ENCODE data around the gene ATXN2. TPM values are rescaled to one million over a fixed set of nuclear protein-coding genes. Genes with fewer than 3 reads are reported as not detected.

The ATXN2 gene
- total and polyA plus RNA-seq, 4 donors = 11.5 to 33.1 (median 22.1) TPM

GRCh38 chr12:111642681-111643426, 43.7 kb upstream of the ATXN2 start:
- Histone ChIP-seq H3K4me3 (ENCODE audit: low read depth in 1 of 3, low read length in 3 of 3) (no peak overlapping the region), H3K4me1 (ENCODE audit: control insufficient read depth in 4 of 4, insufficient read depth in 4 of 4, low read length in 3 of 4) (peaks cover 0 to 11% (median 3%) of the 10 kb centered on the region in 4 donors), H3K9me3 (ENCODE audit: control insufficient read depth in 4 of 4, low read length in 3 of 4) (no peaks in the 10 kb centered on the region), H3K36me3 (ENCODE audit: control insufficient read depth in 4 of 4, insufficient read depth in 3 of 4, low read depth in 1 of 4, low read length in 3 of 4) (peaks cover 6 to 27% (median 16%) of the 10 kb centered on the region in 4 donors), H3K27ac (ENCODE audit: low read depth in 1 of 2, low read length in 2 of 2) (peak overlapping the region in 1 of 2 donors; percentile 6), H3K27me3 (ENCODE audit: control insufficient read depth in 4 of 4, insufficient read depth in 4 of 4, low read length in 3 of 4) (no peaks in the 10 kb centered on the region), H3K9ac (ENCODE audit: low read depth in 1 of 2, low read length in 2 of 2) (no peak overlapping the region)
- DNase-seq (ENCODE audit: low spot score) = no peak
- TF ChIP-seq ZBTB33 (IDR thresholded peaks at IDR 0.05) = no peak
- no peak for TF ChIP-seq ATF3 (IDR thresholded peaks at IDR 0.05)
- TF ChIP-seq, protein P1, sequence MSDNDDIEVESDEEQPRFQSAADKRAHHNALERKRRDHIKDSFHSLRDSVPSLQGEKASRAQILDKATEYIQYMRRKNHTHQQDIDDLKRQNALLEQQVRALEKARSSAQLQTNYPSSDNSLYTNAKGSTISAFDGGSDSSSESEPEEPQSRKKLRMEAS (IDR thresholded peaks at IDR 0.05) = no peak
- no peak for TF ChIP-seq JUND (IDR thresholded peaks at IDR 0.05)
- TF ChIP-seq YY1 (IDR thresholded peaks at IDR 0.05) = no peak
- TF ChIP-seq TAF1 (conservative IDR thresholded peaks at IDR 0.05) = no peak
- no peak for TF ChIP-seq FOXA1 (IDR thresholded peaks at IDR 0.05)
- TF ChIP-seq CTCF (IDR thresholded peaks at IDR 0.05; ENCODE audit: low read depth, low read length, missing input control) = no peak
- TF ChIP-seq GABPA (IDR thresholded peaks at IDR 0.05 in 1 of 2, conservative IDR thresholded peaks at IDR 0.05 in 1 of 2) = no peak
- 86% methylated on average over 4 of the region's 4 CpGs for WGBS

- H3K4me3 ChIP-seq (ENCODE audit: low read depth in 1 of 3, low read length in 3 of 3) = no peak overlapping the region
- TF ChIP-seq ZBTB33 (IDR thresholded peaks at IDR 0.05) = no peak
- TF ChIP-seq, protein P2, sequence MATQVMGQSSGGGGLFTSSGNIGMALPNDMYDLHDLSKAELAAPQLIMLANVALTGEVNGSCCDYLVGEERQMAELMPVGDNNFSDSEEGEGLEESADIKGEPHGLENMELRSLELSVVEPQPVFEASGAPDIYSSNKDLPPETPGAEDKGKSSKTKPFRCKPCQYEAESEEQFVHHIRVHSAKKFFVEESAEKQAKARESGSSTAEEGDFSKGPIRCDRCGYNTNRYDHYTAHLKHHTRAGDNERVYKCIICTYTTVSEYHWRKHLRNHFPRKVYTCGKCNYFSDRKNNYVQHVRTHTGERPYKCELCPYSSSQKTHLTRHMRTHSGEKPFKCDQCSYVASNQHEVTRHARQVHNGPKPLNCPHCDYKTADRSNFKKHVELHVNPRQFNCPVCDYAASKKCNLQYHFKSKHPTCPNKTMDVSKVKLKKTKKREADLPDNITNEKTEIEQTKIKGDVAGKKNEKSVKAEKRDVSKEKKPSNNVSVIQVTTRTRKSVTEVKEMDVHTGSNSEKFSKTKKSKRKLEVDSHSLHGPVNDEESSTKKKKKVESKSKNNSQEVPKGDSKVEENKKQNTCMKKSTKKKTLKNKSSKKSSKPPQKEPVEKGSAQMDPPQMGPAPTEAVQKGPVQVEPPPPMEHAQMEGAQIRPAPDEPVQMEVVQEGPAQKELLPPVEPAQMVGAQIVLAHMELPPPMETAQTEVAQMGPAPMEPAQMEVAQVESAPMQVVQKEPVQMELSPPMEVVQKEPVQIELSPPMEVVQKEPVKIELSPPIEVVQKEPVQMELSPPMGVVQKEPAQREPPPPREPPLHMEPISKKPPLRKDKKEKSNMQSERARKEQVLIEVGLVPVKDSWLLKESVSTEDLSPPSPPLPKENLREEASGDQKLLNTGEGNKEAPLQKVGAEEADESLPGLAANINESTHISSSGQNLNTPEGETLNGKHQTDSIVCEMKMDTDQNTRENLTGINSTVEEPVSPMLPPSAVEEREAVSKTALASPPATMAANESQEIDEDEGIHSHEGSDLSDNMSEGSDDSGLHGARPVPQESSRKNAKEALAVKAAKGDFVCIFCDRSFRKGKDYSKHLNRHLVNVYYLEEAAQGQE (IDR thresholded peaks at IDR 0.05) = no peak
- no peak for TF ChIP-seq HNF4A (conservative IDR thresholded peaks at IDR 0.05)
- no peak for TF ChIP-seq TAF1 (conservative IDR thresholded peaks at IDR 0.05)
- no peak for TF ChIP-seq RAD21 (IDR thresholded peaks at IDR 0.05)
- TF ChIP-seq NR2F2 (IDR thresholded peaks at IDR 0.05) = no peak
- TF ChIP-seq HNF4G (IDR thresholded peaks at IDR 0.05) = no peak
- TF ChIP-seq, protein P1 (IDR thresholded peaks at IDR 0.05) = no peak
- no peak for TF ChIP-seq JUND (IDR thresholded peaks at IDR 0.05)
- no peak for DNase-seq (ENCODE audit: low spot score)
- H3K9me3 ChIP-seq (ENCODE audit: control insufficient read depth in 4 of 4, low read length in 3 of 4) = no peaks in the 10 kb centered on the region
- H3K27ac ChIP-seq (ENCODE audit: low read depth in 1 of 2, low read length in 2 of 2) = no peak overlapping the region
- 96% methylated on average over 5 of the region's 5 CpGs for WGBS
- no peak overlapping the region for H3K9ac ChIP-seq (ENCODE audit: low read depth in 1 of 2, low read length in 2 of 2)
- H3K27me3 ChIP-seq (ENCODE audit: control insufficient read depth in 4 of 4, insufficient read depth in 4 of 4, low read length in 3 of 4) = no peaks in the 10 kb centered on the region
- H3K4me1 ChIP-seq (ENCODE audit: control insufficient read depth in 4 of 4, insufficient read depth in 4 of 4, low read length in 3 of 4) = peaks cover 0 to 20% (median 13%) of the 10 kb centered on the region in 4 donors
- peaks cover 3 to 16% (median 8%) of the 10 kb centered on the region in 4 donors for H3K36me3 ChIP-seq (ENCODE audit: control insufficient read depth in 4 of 4, insufficient read depth in 3 of 4, low read depth in 1 of 4, low read length in 3 of 4)
Observed at GRCh38 chr12:111640506-111640905, 41.4 kb upstream of the ATXN2 start.

Measured in liver (tissue), 9 donors.